GM18861 (cell line): Measurements from ENCODE around the gene STOML3.

Source experiments
- ATAC-seq: cut with Tn5 transposase; IDR thresholded peaks from one replicate; pipeline ENCODE4 v1.9.1; 2021; ENCODE audit not compliant: unreplicated experiment

Gene STOML3

GRCh38 chr13:38921081-38921480, 69.5 kb downstream of the STOML3 start:
- ATAC-seq, result no peak
